Caco-2 (cell line): ENCODE measurements around the gene RHOH. TPM values are rescaled to one million over a fixed set of nuclear protein-coding genes. Genes with fewer than 3 reads are reported as not detected.

Experiments used
- BruUV-seq: library from RNA; stranded (reverse); fragments of 400-500 nt; replicated peaks from 2 replicates; lab custom pipeline; 2021; lab: Mats Ljungman, UMichigan
- CTCF ChIA-PET: fragments of 300-600 bp; sonication (Branson Sonifier 250); formaldehyde crosslinking; loops from one replicate; lab custom pipeline; 2022; ENCODE audit warnings: antibody characterized with exemption; lab: Charles Lee
- POLR2A ChIA-PET: fragments of 300-600 bp; sonication (Branson Sonifier 250); formaldehyde crosslinking; loops from one replicate; lab custom pipeline; 2022; ENCODE audit warnings: antibody characterized with exemption; lab: Charles Lee
- DNase-seq, 2 experiments: peaks; one replicate each; pipeline versions ENCODE4 v3.0.0 to v3.0.0-alpha.2; 2020 to 2022
- H3K27me3 ChIP-seq: replicated peaks from 2 replicates; pipeline ENCODE4 v1.6.0; 2011; ENCODE audit warnings: low read length; ENCODE audit not compliant: control insufficient read depth, insufficient read depth
- H3K36me3 ChIP-seq: 2 replicates; pipeline ENCODE4 v1.5.1; 2011; ENCODE audit warnings: low read length; ENCODE audit not compliant: control insufficient read depth, insufficient read depth
- H3K4me1 ChIP-seq: fragments of 250-450 bp; sonication (Bioruptor Pico); 2 replicates; pipeline ENCODE4 v1.5.1; 2020; ENCODE audit warnings: mild to moderate bottlenecking
- H3K4me3 ChIP-seq: 2 replicates; pipeline ENCODE4 v1.5.1; 2011; ENCODE audit warnings: low read depth, mild to moderate bottlenecking, control low read depth, low read length
- H3K9me3 ChIP-seq: fragments of 250-450 bp; sonication (Bioruptor Pico); 2 replicates; pipeline ENCODE4 v1.5.1; 2020; ENCODE audit warnings: mild to moderate bottlenecking, moderate library complexity
- H3K27ac Mint-ChIP-seq: one replicate; pipeline ENCODE4 v1.8.0; 2022; ENCODE audit warnings: mixed read lengths; ENCODE audit not compliant: unreplicated experiment
- H3K27me3 Mint-ChIP-seq: one replicate; pipeline ENCODE4 v1.8.0; 2022; ENCODE audit warnings: mixed read lengths; ENCODE audit not compliant: insufficient read depth, unreplicated experiment
- H3K36me3 Mint-ChIP-seq: one replicate; pipeline ENCODE4 v1.8.0; 2022; ENCODE audit warnings: mild to moderate bottlenecking, mixed read lengths; ENCODE audit not compliant: insufficient read depth, unreplicated experiment
- H3K4me1 Mint-ChIP-seq: one replicate; pipeline ENCODE4 v1.8.0; 2022; ENCODE audit warnings: low read depth, mixed read lengths; ENCODE audit not compliant: unreplicated experiment
- H3K4me3 Mint-ChIP-seq: one replicate; pipeline ENCODE4 v1.8.0; 2022; ENCODE audit warnings: mild to moderate bottlenecking, moderate library complexity, mixed read lengths; ENCODE audit not compliant: unreplicated experiment
- H3K9me3 Mint-ChIP-seq: one replicate; pipeline ENCODE4 v1.8.0; 2022; ENCODE audit warnings: mixed read lengths; ENCODE audit not compliant: unreplicated experiment
- intact Hi-C: fragments of 100-400 bp; cut with micrococcal nuclease; formaldehyde crosslinking; loops from one replicate; pipeline ENCODE4 v1.10.0; 2022; ENCODE audit not compliant: unreplicated experiment
- total RNA-seq: library from RNA; stranded (reverse); gene quantifications from 2 replicates; pipeline ENCODE4 v1.2.3, GENCODE V29; 2022
- TF ChIP-seq, protein P1 (sequence below), 2 experiments: fragments of 200-600 bp in 1 of 2; IDR thresholded peaks; 1 replicate in 1 of 2; 2 replicates in 1 of 2; pipeline versions ENCODE4 v1.5.1 to v1.8.0; 2011 to 2022; ENCODE audit warnings: antibody characterized with exemption in 1 of 2, control low read depth in 1 of 2, inconsistent platforms in 1 of 2, low read depth in 1 of 2, low read length in 1 of 2, mild to moderate bottlenecking in 1 of 2, moderate library complexity in 1 of 2; ENCODE audit not compliant: insufficient read depth in 1 of 2, severe bottlenecking in 1 of 2, unreplicated experiment in 1 of 2

The RHOH gene
- total RNA-seq, 1 experiment from 2014 or later: not detected

DNA sequence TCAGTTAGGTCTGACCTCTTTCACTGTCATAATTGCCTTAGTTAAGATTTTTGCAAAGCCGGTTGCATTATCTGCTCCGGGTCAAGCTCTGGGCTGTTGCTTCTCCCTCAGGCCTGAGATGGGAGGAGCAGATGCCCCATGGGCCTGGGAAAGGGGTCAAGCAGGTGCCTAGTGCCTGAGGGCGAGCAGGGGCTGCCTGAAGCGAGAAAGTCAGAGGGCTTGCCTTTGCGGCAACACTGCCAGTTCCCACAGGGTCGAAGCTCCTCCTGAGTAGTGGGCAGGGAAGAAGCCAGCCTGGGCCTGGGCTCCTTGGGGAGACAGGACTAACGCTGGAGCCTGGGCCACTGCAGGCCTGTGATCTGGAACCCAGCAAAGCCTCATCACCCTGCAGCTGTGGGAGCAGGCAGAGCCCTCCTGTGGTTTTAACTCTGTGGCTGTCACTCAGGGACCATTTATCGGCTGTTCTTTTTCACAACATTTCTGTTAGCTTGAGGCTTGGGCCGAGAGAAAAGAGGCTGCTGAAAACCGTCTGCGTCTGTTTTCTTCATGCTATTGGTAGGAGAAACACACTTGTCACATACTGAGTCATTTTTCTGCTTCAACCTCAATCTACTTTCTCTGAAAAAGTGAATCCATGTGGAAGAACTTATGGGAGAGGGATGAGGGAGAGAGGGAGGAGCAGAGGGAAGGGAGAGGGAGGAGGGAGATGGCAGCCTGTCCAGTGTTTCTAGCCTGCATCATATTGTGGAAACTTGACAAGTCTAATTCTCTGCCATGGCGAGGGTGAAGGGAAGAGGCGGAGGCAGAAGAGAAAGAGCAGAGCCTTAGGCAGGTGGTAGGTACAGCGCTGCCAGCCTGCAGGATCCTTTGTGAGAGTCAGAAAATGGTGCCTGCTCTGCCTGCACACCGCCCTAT, 68.4 kb downstream of the RHOH start:
- intact Hi-C loops: no loop called here
- H3K27me3 Mint-ChIP-seq: no peaks in the 10 kb centered on the region
- H3K36me3 ChIP-seq: no peaks in the 10 kb centered on the region
- no peaks in the 10 kb centered on the region for H3K27me3 ChIP-seq
- peaks cover 36% of the 10 kb centered on the region for H3K9me3 ChIP-seq
- no peak overlapping the region for H3K4me3 ChIP-seq
- POLR2A ChIA-PET: no interaction called here
- H3K27ac Mint-ChIP-seq: peak overlapping the region; percentile 43
- CTCF ChIA-PET: no interaction called here
- H3K9me3 Mint-ChIP-seq: peaks cover 23% of the 10 kb centered on the region
- no peak overlapping the region for H3K4me3 Mint-ChIP-seq
- H3K4me1 Mint-ChIP-seq: peaks cover 25% of the 10 kb centered on the region
- H3K4me1 ChIP-seq: peaks cover 51% of the 10 kb centered on the region
- TF ChIP-seq, protein P1, sequence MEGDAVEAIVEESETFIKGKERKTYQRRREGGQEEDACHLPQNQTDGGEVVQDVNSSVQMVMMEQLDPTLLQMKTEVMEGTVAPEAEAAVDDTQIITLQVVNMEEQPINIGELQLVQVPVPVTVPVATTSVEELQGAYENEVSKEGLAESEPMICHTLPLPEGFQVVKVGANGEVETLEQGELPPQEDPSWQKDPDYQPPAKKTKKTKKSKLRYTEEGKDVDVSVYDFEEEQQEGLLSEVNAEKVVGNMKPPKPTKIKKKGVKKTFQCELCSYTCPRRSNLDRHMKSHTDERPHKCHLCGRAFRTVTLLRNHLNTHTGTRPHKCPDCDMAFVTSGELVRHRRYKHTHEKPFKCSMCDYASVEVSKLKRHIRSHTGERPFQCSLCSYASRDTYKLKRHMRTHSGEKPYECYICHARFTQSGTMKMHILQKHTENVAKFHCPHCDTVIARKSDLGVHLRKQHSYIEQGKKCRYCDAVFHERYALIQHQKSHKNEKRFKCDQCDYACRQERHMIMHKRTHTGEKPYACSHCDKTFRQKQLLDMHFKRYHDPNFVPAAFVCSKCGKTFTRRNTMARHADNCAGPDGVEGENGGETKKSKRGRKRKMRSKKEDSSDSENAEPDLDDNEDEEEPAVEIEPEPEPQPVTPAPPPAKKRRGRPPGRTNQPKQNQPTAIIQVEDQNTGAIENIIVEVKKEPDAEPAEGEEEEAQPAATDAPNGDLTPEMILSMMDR (IDR thresholded peaks at IDR 0.05; ENCODE audit: insufficient read depth in 1 of 2, low read depth in 1 of 2, low read length in 1 of 2, severe bottlenecking in 1 of 2, unreplicated experiment in 1 of 2): no peak
- H3K36me3 Mint-ChIP-seq: peaks cover 30% of the 10 kb centered on the region
- peak; percentile 36 to 73 for DNase-seq
- no TSS peak for BruUV-seq

DNA sequence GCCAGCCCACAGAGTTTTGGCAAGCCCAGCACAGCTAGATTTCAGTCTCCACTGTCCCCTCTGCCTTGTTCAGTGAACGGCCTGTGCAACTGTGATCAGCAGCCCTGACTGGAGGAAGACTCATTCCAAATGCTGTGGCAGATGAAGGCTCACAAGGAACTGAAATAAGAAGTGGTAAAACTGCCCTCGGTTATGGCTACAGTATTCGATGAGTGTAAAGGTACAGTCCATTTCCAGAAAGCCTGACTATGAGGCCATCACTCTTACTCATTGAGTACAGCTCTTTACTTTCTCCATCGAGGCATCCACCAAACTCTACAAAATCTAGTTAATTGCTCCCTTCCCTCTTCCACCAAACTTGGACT, 69.1 kb downstream of the RHOH start:
- Mint-ChIP-seq H3K27ac (no peak overlapping the region), H3K36me3 (peaks cover 30% of the 10 kb centered on the region), H3K4me3 (no peak overlapping the region), H3K4me1 (peaks cover 23% of the 10 kb centered on the region), H3K27me3 (no peaks in the 10 kb centered on the region), H3K9me3 (peaks cover 20% of the 10 kb centered on the region)
- Histone ChIP-seq H3K4me3 (no peak overlapping the region), H3K9me3 (peaks cover 29% of the 10 kb centered on the region), H3K4me1 (peaks cover 46% of the 10 kb centered on the region), H3K27me3 (no peaks in the 10 kb centered on the region), H3K36me3 (no peaks in the 10 kb centered on the region)
- BruUV-seq: no TSS peak
- TF ChIP-seq, protein P1 (IDR thresholded peaks at IDR 0.05; ENCODE audit: insufficient read depth in 1 of 2, low read depth in 1 of 2, low read length in 1 of 2, severe bottlenecking in 1 of 2, unreplicated experiment in 1 of 2): no peak
- ChIA-PET POLR2A (no interaction called here), CTCF (no interaction called here)
- intact Hi-C loops: no loop called here
- DNase-seq: no peak

DNA sequence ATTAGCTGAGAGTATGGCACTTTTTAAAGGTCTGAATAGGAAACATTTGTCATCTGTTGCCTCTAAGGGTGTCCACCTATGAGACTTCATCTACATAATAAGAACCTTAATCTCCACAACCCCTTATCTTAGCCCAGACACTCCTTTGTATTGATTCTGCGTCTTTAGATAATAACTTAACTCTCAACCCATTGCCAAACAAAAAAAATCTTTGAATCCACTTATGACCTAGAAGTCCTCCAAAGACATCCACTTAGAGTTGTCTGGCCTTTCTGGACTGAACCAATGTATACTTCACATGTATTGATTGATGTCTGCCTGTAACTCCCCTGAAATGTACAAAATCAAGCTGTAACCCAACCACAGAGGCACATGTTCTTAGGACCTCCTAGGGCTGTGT, 72.3 kb downstream of the RHOH start:
- peaks cover 20% of the 10 kb centered on the region for H3K4me1 ChIP-seq
- H3K36me3 Mint-ChIP-seq: peaks cover 6% of the 10 kb centered on the region
- H3K36me3 ChIP-seq: no peaks in the 10 kb centered on the region
- POLR2A ChIA-PET: no interaction called here
- TF ChIP-seq, protein P1 (IDR thresholded peaks at IDR 0.05; ENCODE audit: insufficient read depth in 1 of 2, low read depth in 1 of 2, low read length in 1 of 2, severe bottlenecking in 1 of 2, unreplicated experiment in 1 of 2): no peak
- H3K4me1 Mint-ChIP-seq: peaks cover 8% of the 10 kb centered on the region
- CTCF ChIA-PET: interaction anchor here (0.7 kb wide), 1 partner anchor 422 kb away, joined by 3 read pairs; no protein-coding TSS in a partner anchor
- no peak overlapping the region for H3K4me3 ChIP-seq
- no peak overlapping the region for H3K4me3 Mint-ChIP-seq
- BruUV-seq: no TSS peak
- DNase-seq: no peak
- H3K27me3 ChIP-seq: no peaks in the 10 kb centered on the region
- 0 out of 2 replicates have a peak, but pooled peaks cover 5% of the 10 kb centered on the region for H3K9me3 ChIP-seq
- no peak overlapping the region for H3K27ac Mint-ChIP-seq
- H3K27me3 Mint-ChIP-seq: no peaks in the 10 kb centered on the region
- H3K9me3 Mint-ChIP-seq: peaks cover 9% of the 10 kb centered on the region
- intact Hi-C loops: no loop called here
